GM06990 (cell line): Measurements from ENCODE around the gene CNN2.

ENCODE experiments used
- DNase-seq: peaks from one replicate; pipeline ENCODE4 v3.0.0-alpha.2; 2011; ENCODE audit not compliant: insufficient read length; ENCODE audit errors: extremely low read depth
- H3K27me3 ChIP-seq: replicated peaks from 2 replicates; pipeline ENCODE4 v1.6.0; 2011; ENCODE audit warnings: low read length; ENCODE audit not compliant: control insufficient read depth, insufficient read depth
- H3K36me3 ChIP-seq: 2 replicates; pipeline ENCODE4 v1.5.1; 2011; ENCODE audit warnings: low read length; ENCODE audit not compliant: control insufficient read depth, insufficient read depth
- H3K4me3 ChIP-seq: replicated peaks from 2 replicates; pipeline ENCODE4 v1.5.1; 2011; ENCODE audit warnings: low read depth, mild to moderate bottlenecking, control low read depth, low read length
- TF ChIP-seq, protein P1 (sequence below): IDR thresholded peaks from 2 replicates; pipeline ENCODE4 v1.5.1; 2011; ENCODE audit warnings: low read length, control low read depth, mild to moderate bottlenecking, inconsistent platforms; ENCODE audit not compliant: insufficient read depth, poor library complexity, severe bottlenecking

The CNN2 gene

DNA sequence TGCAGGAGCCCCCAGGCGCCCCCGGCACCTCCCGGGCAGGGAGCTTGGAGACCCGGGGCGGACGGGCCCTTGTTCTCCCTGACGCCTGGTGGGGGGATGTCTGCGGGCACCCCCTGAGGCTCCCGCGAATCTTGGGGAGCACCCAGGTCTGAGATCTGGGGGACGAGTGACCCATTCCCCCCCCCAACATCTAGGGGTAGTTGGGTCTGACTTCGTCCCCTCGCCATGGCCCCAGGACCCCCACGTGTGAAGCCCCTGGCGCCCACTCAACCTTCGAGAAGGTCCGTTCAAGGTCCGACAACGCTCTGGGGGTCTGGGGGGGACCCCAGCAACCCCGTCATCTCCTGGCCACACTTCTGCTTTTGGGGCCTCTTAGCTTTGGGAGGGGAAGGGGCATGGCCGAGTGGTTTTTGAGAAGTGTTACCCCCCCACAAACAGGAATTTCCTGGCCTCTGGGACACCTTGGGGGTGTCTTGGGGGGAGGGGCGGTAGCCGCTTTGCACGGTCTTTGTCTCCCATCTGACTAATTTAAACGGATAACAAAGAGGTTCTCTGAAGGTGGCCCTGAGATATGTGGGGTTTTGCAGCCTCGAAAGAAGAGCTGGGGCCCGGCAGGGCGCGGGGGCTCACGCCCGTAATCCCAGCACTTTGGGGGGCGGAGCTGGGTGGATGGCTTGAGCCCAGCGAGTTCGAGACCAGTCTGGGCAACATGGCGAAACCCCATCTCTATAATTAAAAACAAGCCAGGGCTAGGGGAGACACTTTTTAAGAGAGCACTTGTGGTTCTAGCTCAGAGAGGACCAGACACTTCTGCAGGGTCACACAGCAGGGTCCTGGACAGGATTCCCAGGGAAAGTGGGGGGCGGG is 608 bp downstream of the CNN2 start:
- H3K4me3 ChIP-seq = peak overlapping the region; percentile 97
- no peak for DNase-seq
- TF ChIP-seq, protein P1, sequence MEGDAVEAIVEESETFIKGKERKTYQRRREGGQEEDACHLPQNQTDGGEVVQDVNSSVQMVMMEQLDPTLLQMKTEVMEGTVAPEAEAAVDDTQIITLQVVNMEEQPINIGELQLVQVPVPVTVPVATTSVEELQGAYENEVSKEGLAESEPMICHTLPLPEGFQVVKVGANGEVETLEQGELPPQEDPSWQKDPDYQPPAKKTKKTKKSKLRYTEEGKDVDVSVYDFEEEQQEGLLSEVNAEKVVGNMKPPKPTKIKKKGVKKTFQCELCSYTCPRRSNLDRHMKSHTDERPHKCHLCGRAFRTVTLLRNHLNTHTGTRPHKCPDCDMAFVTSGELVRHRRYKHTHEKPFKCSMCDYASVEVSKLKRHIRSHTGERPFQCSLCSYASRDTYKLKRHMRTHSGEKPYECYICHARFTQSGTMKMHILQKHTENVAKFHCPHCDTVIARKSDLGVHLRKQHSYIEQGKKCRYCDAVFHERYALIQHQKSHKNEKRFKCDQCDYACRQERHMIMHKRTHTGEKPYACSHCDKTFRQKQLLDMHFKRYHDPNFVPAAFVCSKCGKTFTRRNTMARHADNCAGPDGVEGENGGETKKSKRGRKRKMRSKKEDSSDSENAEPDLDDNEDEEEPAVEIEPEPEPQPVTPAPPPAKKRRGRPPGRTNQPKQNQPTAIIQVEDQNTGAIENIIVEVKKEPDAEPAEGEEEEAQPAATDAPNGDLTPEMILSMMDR = no peak

DNA sequence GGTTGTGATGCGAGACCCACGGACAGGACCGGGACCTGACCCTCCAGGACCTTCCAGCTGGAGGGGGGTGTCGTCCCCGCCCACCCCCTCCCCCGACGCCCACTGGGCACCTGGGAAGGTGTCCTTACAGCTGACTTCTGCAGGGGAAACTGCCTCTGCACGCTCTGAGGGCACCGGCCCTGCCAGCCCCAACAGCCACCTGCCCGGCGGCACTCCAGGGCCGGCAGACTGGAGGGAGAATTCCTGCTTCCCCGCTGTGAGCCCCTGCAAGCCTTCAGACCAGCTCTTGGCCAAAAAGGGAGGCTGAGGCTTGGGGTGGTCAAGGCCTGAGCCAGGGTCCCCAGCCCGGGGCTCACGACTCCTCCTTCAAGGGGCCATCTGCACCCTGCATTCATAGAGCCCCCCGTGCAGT is 1.2 kb downstream of the CNN2 start:
- Histone ChIP-seq H3K27me3 (no peaks in the 10 kb centered on the region), H3K36me3 (peaks cover 9% of the 10 kb centered on the region), H3K4me3 (peak overlapping the region; percentile 97)
- TF ChIP-seq, protein P1 = no peak
- DNase-seq = no peak

More for the DNA sequence above, 608 bp downstream of the CNN2 start:
- H3K27me3 ChIP-seq = no peaks in the 10 kb centered on the region
- peaks cover 4% of the 10 kb centered on the region for H3K36me3 ChIP-seq

DNA sequence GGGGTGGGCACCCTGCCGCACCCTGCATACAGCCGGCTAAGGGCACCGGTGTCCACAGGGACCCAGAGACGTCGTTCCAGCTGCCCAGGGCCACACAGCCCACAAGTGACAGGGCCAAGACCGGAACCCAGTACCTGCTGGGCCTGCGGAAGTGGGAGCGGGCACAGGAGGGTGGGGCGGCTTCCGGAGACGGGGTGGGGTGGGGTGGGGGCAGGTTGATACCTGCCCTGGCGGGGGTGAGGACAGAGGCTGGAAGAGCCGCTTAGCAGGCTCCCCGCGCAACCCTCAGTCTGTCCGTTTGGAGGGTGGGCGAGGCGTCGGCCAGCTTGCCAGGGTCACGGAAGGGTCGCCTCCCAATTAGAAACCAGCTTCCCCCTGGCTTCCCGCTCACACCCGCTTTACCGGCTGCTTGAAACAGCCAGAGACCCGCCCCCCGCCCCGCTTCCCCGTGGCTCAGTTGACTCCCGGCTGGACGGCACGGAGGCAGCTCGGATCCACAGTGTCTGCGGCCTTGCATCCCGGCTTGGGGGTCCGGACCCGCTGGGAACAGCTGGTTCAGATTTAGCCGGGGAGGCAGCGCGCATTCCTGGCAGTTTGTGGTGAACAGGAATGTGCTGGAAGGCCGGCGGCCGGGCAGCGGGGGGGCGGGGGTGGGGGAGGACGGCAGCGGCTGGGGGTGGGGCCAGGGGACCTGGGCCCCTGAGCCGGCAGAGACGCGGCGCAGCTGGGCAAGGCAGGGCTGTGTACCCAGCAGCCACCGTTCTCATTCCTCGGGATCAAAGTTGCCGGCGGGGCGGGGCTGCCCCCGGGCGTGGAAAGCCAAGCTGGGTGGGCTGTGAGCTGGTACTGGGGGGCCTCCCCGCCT is 1.9 kb downstream of the CNN2 start:
- peak overlapping the region; percentile 97 for H3K4me3 ChIP-seq
- DNase-seq = peak; percentile 75
- H3K27me3 ChIP-seq = no peaks in the 10 kb centered on the region
- TF ChIP-seq, protein P1 = no peak
- H3K36me3 ChIP-seq = peaks cover 11% of the 10 kb centered on the region

DNA sequence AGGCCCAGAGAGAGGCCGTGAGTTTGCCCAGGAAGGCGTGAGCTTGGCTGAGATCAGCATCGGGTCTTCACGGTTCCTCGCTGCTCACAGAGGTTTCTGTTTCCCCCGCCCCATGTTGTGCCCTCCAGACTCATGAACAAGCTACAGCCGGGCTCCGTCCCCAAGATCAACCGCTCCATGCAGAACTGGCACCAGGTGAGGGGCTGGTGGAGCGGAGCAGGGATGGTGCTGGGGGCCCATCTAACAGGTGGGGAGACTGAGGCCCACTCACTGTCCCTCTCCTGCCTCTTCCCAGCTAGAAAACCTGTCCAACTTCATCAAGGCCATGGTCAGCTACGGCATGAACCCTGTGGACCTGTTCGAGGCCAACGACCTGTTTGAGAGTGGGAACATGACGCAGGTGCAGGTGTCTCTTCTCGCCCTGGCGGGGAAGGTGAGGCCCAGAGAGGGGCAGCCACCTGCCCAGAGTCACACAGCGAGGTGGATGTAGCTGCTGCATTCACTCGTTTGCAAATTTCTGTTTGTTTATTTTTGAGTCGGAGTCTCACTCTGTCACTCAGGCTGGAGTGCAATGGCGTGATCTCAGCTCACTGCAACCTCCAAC is 6.0 kb downstream of the CNN2 start:
- Histone ChIP-seq H3K4me3 (no peak overlapping the region), H3K27me3 (no peaks in the 10 kb centered on the region), H3K36me3 (peaks cover 24% of the 10 kb centered on the region)
- no peak for DNase-seq
- TF ChIP-seq, protein P1 = no peak

DNA sequence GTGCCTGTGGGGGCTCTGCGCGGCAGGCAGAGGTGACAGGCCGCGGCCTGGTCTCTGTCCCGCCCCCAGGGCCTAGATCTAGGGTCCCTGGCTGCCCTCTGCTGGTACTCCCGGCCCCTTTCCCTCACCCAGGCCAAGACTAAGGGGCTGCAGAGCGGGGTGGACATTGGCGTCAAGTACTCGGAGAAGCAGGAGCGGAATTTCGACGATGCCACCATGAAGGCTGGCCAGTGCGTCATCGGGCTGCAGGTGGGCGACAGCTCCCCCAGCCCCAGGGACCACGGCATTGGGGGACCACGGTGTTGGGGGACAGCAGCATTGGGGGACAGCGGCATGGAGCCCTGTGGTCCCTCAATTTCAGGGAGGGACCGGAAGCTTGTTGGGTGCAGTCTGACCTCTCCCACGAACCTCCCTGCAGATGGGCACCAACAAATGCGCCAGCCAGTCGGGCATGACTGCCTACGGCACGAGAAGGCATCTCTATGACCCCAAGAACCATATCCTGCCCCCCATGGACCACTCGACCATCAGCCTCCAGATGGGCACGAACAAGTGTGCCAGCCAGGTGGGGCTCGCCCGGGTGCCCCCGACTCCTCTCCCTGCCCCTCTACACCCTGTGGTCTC is 9.7 kb downstream of the CNN2 start:
- no peak for DNase-seq
- Histone ChIP-seq H3K27me3 (no peaks in the 10 kb centered on the region), H3K4me3 (no peak overlapping the region), H3K36me3 (peaks cover 20% of the 10 kb centered on the region)
- TF ChIP-seq, protein P1 = peak; percentile 13
